WTC11 (cell line): ENCODE results near the gene DDX10. TPM values are rescaled to one million over a fixed set of nuclear protein-coding genes. Genes with fewer than 3 reads are reported as not detected.
A peak's percentile ranks its signal among the peaks of the same experiment; 100 is the strongest.

ENCODE experiments used
- ATAC-seq: fragments of 200-7000 bp; cut with Tn5 transposase; 2 replicates; pipeline ENCODE4 v1.10.0; 2021; ENCODE audit warnings: mild to moderate bottlenecking, moderate library complexity
- CTCF ChIA-PET: fragments of 300-600 bp; sonication (Branson Sonifier 250); formaldehyde crosslinking; loops from one replicate; lab custom pipeline; 2021; ENCODE audit warnings: antibody characterized with exemption; lab: Charles Lee
- POLR2A ChIA-PET: fragments of 350-600 bp; sonication (Branson Sonifier 250); formaldehyde crosslinking; loops from one replicate; lab custom pipeline; 2021; ENCODE audit warnings: antibody characterized with exemption; lab: Charles Lee
- DNase-seq: peaks from one replicate; pipeline ENCODE4 v3.0.0; 2021; ENCODE audit warnings: low spot score
- H3K27ac Mint-ChIP-seq: 2 replicates; pipeline ENCODE4 v1.8.0; 2021; ENCODE audit warnings: mixed read lengths
- H3K27me3 Mint-ChIP-seq: 2 replicates; pipeline ENCODE4 v1.8.0; 2021; ENCODE audit warnings: low read depth, mild to moderate bottlenecking, moderate library complexity, mixed read lengths
- H3K36me3 Mint-ChIP-seq: 2 replicates; pipeline ENCODE4 v1.8.0; 2021; ENCODE audit warnings: mixed read lengths
- H3K4me1 Mint-ChIP-seq: 2 replicates; pipeline ENCODE4 v1.8.0; 2022; ENCODE audit warnings: mixed read lengths
- H3K4me3 Mint-ChIP-seq: 2 replicates; pipeline ENCODE4 v1.8.0; 2021; ENCODE audit warnings: mild to moderate bottlenecking, moderate library complexity, mixed read lengths
- H3K9me3 Mint-ChIP-seq: 2 replicates; pipeline ENCODE4 v1.8.0; 2021; ENCODE audit warnings: mixed read lengths
- ELF4 ChIP-seq: sonication (generic); formaldehyde crosslinking; IDR thresholded peaks from 2 replicates; pipeline ENCODE4 v1.8.1; 2022; ENCODE audit warnings: low read depth, mild to moderate bottlenecking, moderate library complexity, missing genetic modification reagents
- FOXK1 ChIP-seq: sonication (generic); formaldehyde crosslinking; IDR thresholded peaks from 2 replicates; pipeline ENCODE4 v1.8.0; 2022; ENCODE audit warnings: mild to moderate bottlenecking, moderate library complexity, missing genetic modification reagents
- FOXP1 ChIP-seq: sonication (generic); formaldehyde crosslinking; IDR thresholded peaks from 2 replicates; pipeline ENCODE4 v1.8.0; 2022; ENCODE audit warnings: missing genetic modification reagents, mild to moderate bottlenecking, moderate library complexity, borderline replicate concordance
- GABPB1 ChIP-seq: sonication (generic); formaldehyde crosslinking; IDR thresholded peaks from 2 replicates; pipeline ENCODE4 v1.8.1; 2023; ENCODE audit warnings: mild to moderate bottlenecking, missing genetic modification reagents
- GRHL2 ChIP-seq: fragments of 250-450 bp; sonication (Bioruptor Pico); IDR thresholded peaks from 2 replicates; pipeline ENCODE4 v1.8.0; 2022; ENCODE audit warnings: mild to moderate bottlenecking, moderate library complexity; ENCODE audit not compliant: insufficient replicate concordance, severe bottlenecking
- JAZF1 ChIP-seq: fragments of 250-450 bp; sonication (Bioruptor Pico); IDR thresholded peaks from 2 replicates; pipeline ENCODE4 v1.9.0; 2021; ENCODE audit warnings: moderate library complexity, mild to moderate bottlenecking, inconsistent platforms
- NFE2L1 ChIP-seq: sonication (generic); formaldehyde crosslinking; IDR thresholded peaks from 2 replicates; pipeline ENCODE4 v1.8.1; 2023; ENCODE audit warnings: missing genetic modification reagents
- RORB ChIP-seq: fragments of 250-450 bp; sonication (Bioruptor Pico); IDR thresholded peaks from 2 replicates; pipeline ENCODE4 v1.9.0; 2021; ENCODE audit warnings: mild to moderate bottlenecking
- SMAD3 ChIP-seq: sonication (generic); formaldehyde crosslinking; IDR thresholded peaks from 2 replicates; pipeline ENCODE4 v1.8.0; 2022; ENCODE audit warnings: missing genetic modification reagents, mild to moderate bottlenecking, borderline replicate concordance
- ZNF138 ChIP-seq: sonication (generic); formaldehyde crosslinking; conservative IDR thresholded peaks from 2 replicates; pipeline ENCODE4 v1.8.1; 2022; ENCODE audit warnings: mild to moderate bottlenecking, moderate library complexity, missing genetic modification reagents
- ZNF232 ChIP-seq: sonication (generic); formaldehyde crosslinking; IDR thresholded peaks from 2 replicates; pipeline ENCODE4 v1.8.0; 2022; ENCODE audit warnings: mild to moderate bottlenecking, missing genetic modification reagents
- total RNA-seq: library from RNA; stranded (reverse); gene quantifications from 3 replicates; pipeline ENCODE4 v1.2.3, GENCODE V29; 2021
- TF ChIP-seq, protein P1 (sequence below): sonication (generic); formaldehyde crosslinking; IDR thresholded peaks from 2 replicates; pipeline ENCODE4 v1.8.0; 2023; ENCODE audit warnings: mild to moderate bottlenecking, missing genetic modification reagents
- TF ChIP-seq, protein P2 (sequence below): fragments of 250-450 bp; sonication (Bioruptor Pico); IDR thresholded peaks from 2 replicates; pipeline ENCODE4 v1.9.0; 2021; ENCODE audit warnings: moderate library complexity, mild to moderate bottlenecking, inconsistent platforms, borderline replicate concordance
- TF ChIP-seq, protein P3 (sequence below): sonication (generic); formaldehyde crosslinking; IDR thresholded peaks from 2 replicates; pipeline ENCODE4 v1.8.0; 2022; ENCODE audit warnings: mild to moderate bottlenecking, missing genetic modification reagents
- TF ChIP-seq, protein P4 (sequence below): sonication (generic); formaldehyde crosslinking; IDR thresholded peaks from 2 replicates; pipeline ENCODE4 v1.8.0; 2023; ENCODE audit warnings: missing genetic modification reagents, mild to moderate bottlenecking, borderline replicate concordance
- TF ChIP-seq, protein P5 (sequence below): sonication (generic); formaldehyde crosslinking; IDR thresholded peaks from 2 replicates; pipeline ENCODE4 v1.8.1; 2022; ENCODE audit warnings: mild to moderate bottlenecking, missing genetic modification reagents, moderate library complexity, borderline replicate concordance
- TF ChIP-seq, protein P6 (sequence below): sonication (generic); formaldehyde crosslinking; IDR thresholded peaks from 2 replicates; pipeline ENCODE4 v1.8.1; 2023; ENCODE audit warnings: mild to moderate bottlenecking, missing genetic modification reagents, moderate library complexity
- TF ChIP-seq, protein P7 (sequence below): sonication (generic); formaldehyde crosslinking; IDR thresholded peaks from 2 replicates; pipeline ENCODE4 v1.8.1; 2023; ENCODE audit warnings: mild to moderate bottlenecking, missing genetic modification reagents, borderline replicate concordance

DDX10 gene
- total RNA-seq, 1 experiment from 2014 or later: 56.8 TPM

DNA sequence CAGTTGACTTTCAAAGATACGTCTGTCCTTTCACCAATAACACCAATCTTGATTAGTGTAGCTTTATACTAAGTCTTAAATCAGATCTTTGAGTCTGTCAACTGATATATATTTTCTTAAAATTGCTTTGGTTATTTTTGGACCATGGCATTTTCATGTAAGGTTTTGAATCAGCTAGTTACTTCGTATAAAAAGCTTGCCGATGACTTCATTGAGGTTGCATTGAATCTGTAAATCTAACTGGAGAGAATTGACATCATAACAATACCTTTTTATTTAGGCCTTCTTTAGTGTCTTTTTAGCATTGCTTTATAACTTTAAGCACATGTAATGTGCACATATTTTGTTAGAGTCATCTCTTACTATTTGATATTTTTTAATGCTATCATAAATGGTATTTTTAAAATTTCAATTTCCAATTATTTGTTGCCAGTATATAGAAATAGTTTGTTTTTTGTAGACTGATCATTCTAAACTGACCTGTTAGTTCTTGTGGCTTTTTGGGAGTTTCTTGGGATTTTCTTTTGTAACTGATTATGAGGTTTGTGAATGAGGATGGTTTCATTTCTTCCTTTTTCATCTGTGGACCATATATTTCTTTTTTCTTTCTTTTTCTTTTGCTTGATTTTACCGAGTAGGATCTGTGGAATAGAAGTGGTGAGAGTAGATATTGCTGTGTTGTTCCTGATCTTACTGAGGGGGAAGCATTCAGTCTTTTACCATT is 61.4 kb downstream of the DDX10 start:
- Mint-ChIP-seq H3K9me3 (no peaks in the 10 kb centered on the region; the same call in 1 of the 2 replicates), H3K4me3 (no peak overlapping the region), H3K27me3 (no peaks in the 10 kb centered on the region), H3K4me1 (no peaks in the 10 kb centered on the region), H3K27ac (0 out of 2 replicates have a peak overlapping the region, but pooled peaks have one; percentile 0), H3K36me3 (peaks cover 13% of the 10 kb centered on the region)
- TF ChIP-seq, protein P1, sequence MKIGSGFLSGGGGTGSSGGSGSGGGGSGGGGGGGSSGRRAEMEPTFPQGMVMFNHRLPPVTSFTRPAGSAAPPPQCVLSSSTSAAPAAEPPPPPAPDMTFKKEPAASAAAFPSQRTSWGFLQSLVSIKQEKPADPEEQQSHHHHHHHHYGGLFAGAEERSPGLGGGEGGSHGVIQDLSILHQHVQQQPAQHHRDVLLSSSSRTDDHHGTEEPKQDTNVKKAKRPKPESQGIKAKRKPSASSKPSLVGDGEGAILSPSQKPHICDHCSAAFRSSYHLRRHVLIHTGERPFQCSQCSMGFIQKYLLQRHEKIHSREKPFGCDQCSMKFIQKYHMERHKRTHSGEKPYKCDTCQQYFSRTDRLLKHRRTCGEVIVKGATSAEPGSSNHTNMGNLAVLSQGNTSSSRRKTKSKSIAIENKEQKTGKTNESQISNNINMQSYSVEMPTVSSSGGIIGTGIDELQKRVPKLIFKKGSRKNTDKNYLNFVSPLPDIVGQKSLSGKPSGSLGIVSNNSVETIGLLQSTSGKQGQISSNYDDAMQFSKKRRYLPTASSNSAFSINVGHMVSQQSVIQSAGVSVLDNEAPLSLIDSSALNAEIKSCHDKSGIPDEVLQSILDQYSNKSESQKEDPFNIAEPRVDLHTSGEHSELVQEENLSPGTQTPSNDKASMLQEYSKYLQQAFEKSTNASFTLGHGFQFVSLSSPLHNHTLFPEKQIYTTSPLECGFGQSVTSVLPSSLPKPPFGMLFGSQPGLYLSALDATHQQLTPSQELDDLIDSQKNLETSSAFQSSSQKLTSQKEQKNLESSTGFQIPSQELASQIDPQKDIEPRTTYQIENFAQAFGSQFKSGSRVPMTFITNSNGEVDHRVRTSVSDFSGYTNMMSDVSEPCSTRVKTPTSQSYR (CRISPR knock-in tag): no peak
- TF ChIP-seq NFE2L1 (CRISPR knock-in tag) (no peak), GABPB1 (no peak), GRHL2 (CRISPR knock-in tag) (no peak), RORB (CRISPR knock-in tag) (no peak), ZNF232 (CRISPR knock-in tag) (no peak), JAZF1 (CRISPR knock-in tag) (no peak)
- TF ChIP-seq, protein P2, sequence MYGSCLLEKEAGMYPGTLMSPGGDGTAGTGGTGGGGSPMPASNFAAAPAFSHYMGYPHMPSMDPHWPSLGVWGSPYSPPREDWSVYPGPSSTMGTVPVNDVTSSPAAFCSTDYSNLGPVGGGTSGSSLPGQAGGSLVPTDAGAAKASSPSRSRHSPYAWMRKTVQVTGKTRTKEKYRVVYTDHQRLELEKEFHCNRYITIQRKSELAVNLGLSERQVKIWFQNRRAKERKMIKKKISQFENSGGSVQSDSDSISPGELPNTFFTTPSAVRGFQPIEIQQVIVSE (CRISPR knock-in tag): no peak
- TF ChIP-seq, protein P3, sequence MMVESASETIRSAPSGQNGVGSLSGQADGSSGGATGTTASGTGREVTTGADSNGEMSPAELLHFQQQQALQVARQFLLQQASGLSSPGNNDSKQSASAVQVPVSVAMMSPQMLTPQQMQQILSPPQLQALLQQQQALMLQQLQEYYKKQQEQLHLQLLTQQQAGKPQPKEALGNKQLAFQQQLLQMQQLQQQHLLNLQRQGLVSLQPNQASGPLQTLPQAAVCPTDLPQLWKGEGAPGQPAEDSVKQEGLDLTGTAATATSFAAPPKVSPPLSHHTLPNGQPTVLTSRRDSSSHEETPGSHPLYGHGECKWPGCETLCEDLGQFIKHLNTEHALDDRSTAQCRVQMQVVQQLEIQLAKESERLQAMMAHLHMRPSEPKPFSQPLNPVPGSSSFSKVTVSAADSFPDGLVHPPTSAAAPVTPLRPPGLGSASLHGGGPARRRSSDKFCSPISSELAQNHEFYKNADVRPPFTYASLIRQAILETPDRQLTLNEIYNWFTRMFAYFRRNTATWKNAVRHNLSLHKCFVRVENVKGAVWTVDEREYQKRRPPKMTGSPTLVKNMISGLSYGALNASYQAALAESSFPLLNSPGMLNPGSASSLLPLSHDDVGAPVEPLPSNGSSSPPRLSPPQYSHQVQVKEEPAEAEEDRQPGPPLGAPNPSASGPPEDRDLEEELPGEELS (CRISPR knock-in tag): no peak
- TF ChIP-seq, protein P4, sequence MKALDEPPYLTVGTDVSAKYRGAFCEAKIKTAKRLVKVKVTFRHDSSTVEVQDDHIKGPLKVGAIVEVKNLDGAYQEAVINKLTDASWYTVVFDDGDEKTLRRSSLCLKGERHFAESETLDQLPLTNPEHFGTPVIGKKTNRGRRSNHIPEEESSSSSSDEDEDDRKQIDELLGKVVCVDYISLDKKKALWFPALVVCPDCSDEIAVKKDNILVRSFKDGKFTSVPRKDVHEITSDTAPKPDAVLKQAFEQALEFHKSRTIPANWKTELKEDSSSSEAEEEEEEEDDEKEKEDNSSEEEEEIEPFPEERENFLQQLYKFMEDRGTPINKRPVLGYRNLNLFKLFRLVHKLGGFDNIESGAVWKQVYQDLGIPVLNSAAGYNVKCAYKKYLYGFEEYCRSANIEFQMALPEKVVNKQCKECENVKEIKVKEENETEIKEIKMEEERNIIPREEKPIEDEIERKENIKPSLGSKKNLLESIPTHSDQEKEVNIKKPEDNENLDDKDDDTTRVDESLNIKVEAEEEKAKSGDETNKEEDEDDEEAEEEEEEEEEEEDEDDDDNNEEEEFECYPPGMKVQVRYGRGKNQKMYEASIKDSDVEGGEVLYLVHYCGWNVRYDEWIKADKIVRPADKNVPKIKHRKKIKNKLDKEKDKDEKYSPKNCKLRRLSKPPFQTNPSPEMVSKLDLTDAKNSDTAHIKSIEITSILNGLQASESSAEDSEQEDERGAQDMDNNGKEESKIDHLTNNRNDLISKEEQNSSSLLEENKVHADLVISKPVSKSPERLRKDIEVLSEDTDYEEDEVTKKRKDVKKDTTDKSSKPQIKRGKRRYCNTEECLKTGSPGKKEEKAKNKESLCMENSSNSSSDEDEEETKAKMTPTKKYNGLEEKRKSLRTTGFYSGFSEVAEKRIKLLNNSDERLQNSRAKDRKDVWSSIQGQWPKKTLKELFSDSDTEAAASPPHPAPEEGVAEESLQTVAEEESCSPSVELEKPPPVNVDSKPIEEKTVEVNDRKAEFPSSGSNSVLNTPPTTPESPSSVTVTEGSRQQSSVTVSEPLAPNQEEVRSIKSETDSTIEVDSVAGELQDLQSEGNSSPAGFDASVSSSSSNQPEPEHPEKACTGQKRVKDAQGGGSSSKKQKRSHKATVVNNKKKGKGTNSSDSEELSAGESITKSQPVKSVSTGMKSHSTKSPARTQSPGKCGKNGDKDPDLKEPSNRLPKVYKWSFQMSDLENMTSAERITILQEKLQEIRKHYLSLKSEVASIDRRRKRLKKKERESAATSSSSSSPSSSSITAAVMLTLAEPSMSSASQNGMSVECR (CRISPR knock-in tag): no peak
- TF ChIP-seq, protein P5, sequence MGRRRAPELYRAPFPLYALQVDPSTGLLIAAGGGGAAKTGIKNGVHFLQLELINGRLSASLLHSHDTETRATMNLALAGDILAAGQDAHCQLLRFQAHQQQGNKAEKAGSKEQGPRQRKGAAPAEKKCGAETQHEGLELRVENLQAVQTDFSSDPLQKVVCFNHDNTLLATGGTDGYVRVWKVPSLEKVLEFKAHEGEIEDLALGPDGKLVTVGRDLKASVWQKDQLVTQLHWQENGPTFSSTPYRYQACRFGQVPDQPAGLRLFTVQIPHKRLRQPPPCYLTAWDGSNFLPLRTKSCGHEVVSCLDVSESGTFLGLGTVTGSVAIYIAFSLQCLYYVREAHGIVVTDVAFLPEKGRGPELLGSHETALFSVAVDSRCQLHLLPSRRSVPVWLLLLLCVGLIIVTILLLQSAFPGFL: no peak
- ATAC-seq (no peak), DNase-seq (no peak)
- CTCF ChIA-PET: no interaction called here
- POLR2A ChIA-PET: no interaction called here

DNA sequence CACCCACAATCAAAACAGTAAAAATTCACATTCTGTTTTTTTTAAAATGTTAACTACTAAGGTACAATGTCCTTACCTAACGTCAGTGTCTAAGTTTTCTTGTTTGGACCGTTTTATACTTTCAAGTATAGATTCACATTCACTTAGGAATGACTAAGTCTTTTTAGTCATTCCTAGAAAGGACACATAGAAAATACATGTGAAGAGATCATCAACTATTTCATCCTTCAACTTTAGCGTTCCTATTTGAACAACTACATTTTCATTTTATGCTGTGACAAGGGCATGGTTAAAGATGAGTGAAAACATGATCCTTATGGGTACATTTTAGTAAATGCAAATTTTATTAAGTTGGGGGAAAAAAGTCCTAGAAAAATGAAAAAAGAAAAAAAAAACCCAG is 62.8 kb downstream of the DDX10 start:
- no peak overlapping the region for H3K27ac Mint-ChIP-seq
- peaks cover 7% of the 10 kb centered on the region for H3K4me1 Mint-ChIP-seq
- ATAC-seq (no peak), DNase-seq (no peak)
- no peaks in the 10 kb centered on the region; the same call in 1 of the 2 replicates for H3K9me3 Mint-ChIP-seq
- ChIA-PET CTCF (no interaction called here), POLR2A (interaction anchor here (0.6 kb wide), 1 partner anchor 8 kb away, joined by 3 read pairs; no protein-coding TSS in a partner anchor)
- no peak overlapping the region for H3K4me3 Mint-ChIP-seq
- H3K27me3 Mint-ChIP-seq: no peaks in the 10 kb centered on the region
- peaks cover 11% of the 10 kb centered on the region for H3K36me3 Mint-ChIP-seq
- TF ChIP-seq ELF4 (no peak), ZNF232 (CRISPR knock-in tag) (no peak), FOXP1 (no peak), ZNF138 (CRISPR knock-in tag) (no peak), SMAD3 (CRISPR knock-in tag) (no peak), FOXK1 (CRISPR knock-in tag) (no peak)
- TF ChIP-seq, protein P6, sequence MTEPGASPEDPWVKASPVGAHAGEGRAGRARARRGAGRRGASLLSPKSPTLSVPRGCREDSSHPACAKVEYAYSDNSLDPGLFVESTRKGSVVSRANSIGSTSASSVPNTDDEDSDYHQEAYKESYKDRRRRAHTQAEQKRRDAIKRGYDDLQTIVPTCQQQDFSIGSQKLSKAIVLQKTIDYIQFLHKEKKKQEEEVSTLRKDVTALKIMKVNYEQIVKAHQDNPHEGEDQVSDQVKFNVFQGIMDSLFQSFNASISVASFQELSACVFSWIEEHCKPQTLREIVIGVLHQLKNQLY (CRISPR knock-in tag): no peak
- TF ChIP-seq, protein P7, sequence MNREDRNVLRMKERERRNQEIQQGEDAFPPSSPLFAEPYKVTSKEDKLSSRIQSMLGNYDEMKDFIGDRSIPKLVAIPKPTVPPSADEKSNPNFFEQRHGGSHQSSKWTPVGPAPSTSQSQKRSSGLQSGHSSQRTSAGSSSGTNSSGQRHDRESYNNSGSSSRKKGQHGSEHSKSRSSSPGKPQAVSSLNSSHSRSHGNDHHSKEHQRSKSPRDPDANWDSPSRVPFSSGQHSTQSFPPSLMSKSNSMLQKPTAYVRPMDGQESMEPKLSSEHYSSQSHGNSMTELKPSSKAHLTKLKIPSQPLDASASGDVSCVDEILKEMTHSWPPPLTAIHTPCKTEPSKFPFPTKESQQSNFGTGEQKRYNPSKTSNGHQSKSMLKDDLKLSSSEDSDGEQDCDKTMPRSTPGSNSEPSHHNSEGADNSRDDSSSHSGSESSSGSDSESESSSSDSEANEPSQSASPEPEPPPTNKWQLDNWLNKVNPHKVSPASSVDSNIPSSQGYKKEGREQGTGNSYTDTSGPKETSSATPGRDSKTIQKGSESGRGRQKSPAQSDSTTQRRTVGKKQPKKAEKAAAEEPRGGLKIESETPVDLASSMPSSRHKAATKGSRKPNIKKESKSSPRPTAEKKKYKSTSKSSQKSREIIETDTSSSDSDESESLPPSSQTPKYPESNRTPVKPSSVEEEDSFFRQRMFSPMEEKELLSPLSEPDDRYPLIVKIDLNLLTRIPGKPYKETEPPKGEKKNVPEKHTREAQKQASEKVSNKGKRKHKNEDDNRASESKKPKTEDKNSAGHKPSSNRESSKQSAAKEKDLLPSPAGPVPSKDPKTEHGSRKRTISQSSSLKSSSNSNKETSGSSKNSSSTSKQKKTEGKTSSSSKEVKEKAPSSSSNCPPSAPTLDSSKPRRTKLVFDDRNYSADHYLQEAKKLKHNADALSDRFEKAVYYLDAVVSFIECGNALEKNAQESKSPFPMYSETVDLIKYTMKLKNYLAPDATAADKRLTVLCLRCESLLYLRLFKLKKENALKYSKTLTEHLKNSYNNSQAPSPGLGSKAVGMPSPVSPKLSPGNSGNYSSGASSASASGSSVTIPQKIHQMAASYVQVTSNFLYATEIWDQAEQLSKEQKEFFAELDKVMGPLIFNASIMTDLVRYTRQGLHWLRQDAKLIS (CRISPR knock-in tag): no peak
